SK-N-SH treated with all-trans-retinoic acid at 6 μM for 48 hours (cell line): ENCODE data around the gene SPOCK2.
A peak's percentile ranks its signal among the peaks of the same experiment; 100 is the strongest.

ENCODE experiments used
- ATAC-seq: fragments of 200-7000 bp; cut with Tn5 transposase; 3 replicates; pipeline ENCODE4 v1.9.1; 2020; ENCODE audit warnings: mild to moderate bottlenecking, moderate library complexity
- ARNTL ChIP-seq: fragments of 450-650 bp; formaldehyde crosslinking; IDR thresholded peaks from 2 replicates; pipeline ENCODE4 v1.5.0; 2020; ENCODE audit warnings: low read depth, mild to moderate bottlenecking, moderate library complexity, borderline replicate concordance
- BACH2 ChIP-seq: fragments of 250-450 bp; sonication (Bioruptor Pico); IDR thresholded peaks from 2 replicates; pipeline ENCODE4 v1.9.0; 2021; ENCODE audit warnings: mild to moderate bottlenecking, borderline replicate concordance
- CSDC2 ChIP-seq: fragments of 250-450 bp; sonication (Bioruptor Pico); IDR thresholded peaks from 2 replicates; pipeline ENCODE4 v1.5.0; 2020; ENCODE audit warnings: mild to moderate bottlenecking, moderate library complexity
- ESRRG ChIP-seq: fragments of 250-450 bp; sonication (Bioruptor Pico); IDR thresholded peaks from 2 replicates; pipeline ENCODE4 v1.6.1; 2021; ENCODE audit warnings: mild to moderate bottlenecking
- GLIS3 ChIP-seq: fragments of 250-450 bp; sonication (Bioruptor Pico); IDR thresholded peaks from 2 replicates; pipeline ENCODE4 v1.5.0; 2020; ENCODE audit warnings: mild to moderate bottlenecking, moderate library complexity
- ISL1 ChIP-seq: fragments of 250-450 bp; sonication (Bioruptor Pico); IDR thresholded peaks from 2 replicates; pipeline ENCODE4 v2.1.2; 2022; ENCODE audit warnings: mild to moderate bottlenecking, moderate library complexity
- OSR1 ChIP-seq: fragments of 250-450 bp; sonication (Bioruptor Pico); IDR thresholded peaks from 2 replicates; pipeline ENCODE4 v1.8.0; 2022; ENCODE audit warnings: moderate library complexity, mild to moderate bottlenecking, inconsistent platforms
- PPARA ChIP-seq: fragments of 250-450 bp; sonication (Bioruptor Pico); IDR thresholded peaks from 2 replicates; pipeline ENCODE4 v1.5.0; 2020; ENCODE audit warnings: mild to moderate bottlenecking, borderline replicate concordance
- SNAI2 ChIP-seq: fragments of 250-450 bp; sonication (Bioruptor Pico); IDR thresholded peaks from 2 replicates; pipeline ENCODE4 v1.5.0; 2020; ENCODE audit warnings: mild to moderate bottlenecking, moderate library complexity
- TOX ChIP-seq: fragments of 250-450 bp; sonication (Bioruptor Pico); IDR thresholded peaks from 2 replicates; pipeline ENCODE4 v1.8.0; 2021; ENCODE audit warnings: mild to moderate bottlenecking, moderate library complexity, borderline replicate concordance
- TSHZ2 ChIP-seq: fragments of 250-450 bp; sonication (Bioruptor Pico); IDR thresholded peaks from 2 replicates; pipeline ENCODE4 v1.5.0; 2020; ENCODE audit warnings: mild to moderate bottlenecking, moderate library complexity
- ZC3H10 ChIP-seq: fragments of 250-450 bp; sonication (Bioruptor Pico); IDR thresholded peaks from 2 replicates; pipeline ENCODE4 v1.5.1; 2021; ENCODE audit warnings: mild to moderate bottlenecking, moderate library complexity
- ZFP3 ChIP-seq: fragments of 250-450 bp; sonication (Bioruptor Pico); IDR thresholded peaks from 2 replicates; pipeline ENCODE4 v1.5.0; 2020; ENCODE audit warnings: mild to moderate bottlenecking, moderate library complexity
- ZFP30 ChIP-seq: fragments of 450-650 bp; formaldehyde crosslinking; IDR thresholded peaks from 2 replicates; pipeline ENCODE4 v1.5.0; 2022; ENCODE audit warnings: mild to moderate bottlenecking, moderate library complexity
- ZNF565 ChIP-seq: fragments of 450-650 bp; formaldehyde crosslinking; conservative IDR thresholded peaks from 2 replicates; pipeline ENCODE4 v1.5.0; 2020; ENCODE audit warnings: low read depth, mild to moderate bottlenecking, moderate library complexity
- ZNF70 ChIP-seq: fragments of 450-650 bp; formaldehyde crosslinking; IDR thresholded peaks from 2 replicates; pipeline ENCODE4 v1.5.0; 2020; ENCODE audit warnings: mild to moderate bottlenecking, moderate library complexity
- ZNF8 ChIP-seq: fragments of 450-650 bp; formaldehyde crosslinking; IDR thresholded peaks from 2 replicates; pipeline ENCODE4 v1.5.0; 2020; ENCODE audit warnings: mild to moderate bottlenecking, moderate library complexity
- TF ChIP-seq, protein P1 (sequence below): fragments of 250-450 bp; sonication (Bioruptor Pico); IDR thresholded peaks from 2 replicates; pipeline ENCODE4 v1.8.0; 2021; ENCODE audit warnings: low read depth, mild to moderate bottlenecking, moderate library complexity, borderline replicate concordance
- TF ChIP-seq, protein P2 (sequence below): fragments of 250-450 bp; sonication (Bioruptor Pico); IDR thresholded peaks from 2 replicates; pipeline ENCODE4 v1.5.1; 2021; ENCODE audit warnings: mild to moderate bottlenecking, moderate library complexity
- TF ChIP-seq, protein P3 (sequence below): fragments of 250-450 bp; sonication (Bioruptor Pico); IDR thresholded peaks from 2 replicates; pipeline ENCODE4 v1.8.0; 2020; ENCODE audit warnings: mild to moderate bottlenecking, moderate library complexity, borderline replicate concordance

The SPOCK2 gene

DNA sequence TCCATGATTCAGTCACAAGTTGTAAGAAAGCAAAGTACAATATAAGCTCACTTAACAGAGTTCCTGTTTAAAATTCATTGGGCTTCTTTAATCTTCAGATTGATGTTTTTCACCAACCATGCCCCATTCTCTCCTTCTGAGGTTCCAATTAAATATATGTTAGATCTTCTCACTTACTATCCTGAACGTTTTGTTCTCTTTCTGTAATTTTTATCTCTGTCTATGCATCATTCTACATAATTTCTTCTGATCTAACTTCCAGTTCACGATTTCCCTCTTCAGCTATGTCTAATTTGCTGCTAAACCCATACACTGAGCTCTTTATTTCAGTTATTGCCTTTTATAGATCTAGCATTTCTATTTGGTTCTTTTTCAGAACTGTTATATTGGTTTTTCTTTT lies 28.0 kb upstream of the SPOCK2 start:
- no peak for ATAC-seq
- TF ChIP-seq ARNTL (CRISPR knock-in tag) = no peak
- no peak for TF ChIP-seq TSHZ2 (CRISPR knock-in tag)
- TF ChIP-seq ZC3H10 = no peak
- peak; percentile 92 for TF ChIP-seq ZFP30 (CRISPR knock-in tag)

DNA sequence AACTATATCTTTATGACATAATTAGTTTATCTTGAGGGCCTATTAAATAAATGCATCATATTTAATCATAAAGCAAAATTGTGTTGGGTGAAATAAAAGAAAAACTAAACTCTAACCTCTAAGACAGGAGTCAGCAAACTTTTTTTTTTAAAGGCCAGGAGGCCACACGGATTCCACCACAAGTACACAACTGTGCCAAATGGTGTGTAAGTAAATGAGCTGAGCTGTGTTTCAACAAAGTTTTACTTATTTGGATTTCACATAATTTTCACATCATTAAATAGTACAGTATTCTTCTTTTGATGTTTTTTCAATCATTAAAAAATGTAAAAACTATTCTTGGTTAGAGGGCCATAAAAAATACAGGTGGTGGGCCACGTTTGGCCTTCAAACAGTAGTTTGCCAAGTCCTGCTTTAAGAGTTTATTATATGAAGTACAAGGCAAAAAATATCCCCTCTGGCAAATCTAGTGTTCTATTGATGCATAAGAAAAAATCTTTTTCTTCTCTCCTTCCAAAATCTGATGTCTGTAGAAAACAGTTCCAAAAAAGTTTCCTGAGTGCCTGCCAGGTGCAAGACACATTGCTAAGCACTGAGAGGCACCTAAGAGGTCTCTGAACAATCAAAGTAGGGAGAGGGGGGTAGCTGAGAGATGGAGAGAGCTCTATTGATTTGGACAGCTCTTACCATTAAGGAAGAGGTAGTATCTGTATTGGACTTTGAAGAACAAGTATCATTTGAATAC lies 26.5 kb upstream of the SPOCK2 start:
- TF ChIP-seq, protein P1, sequence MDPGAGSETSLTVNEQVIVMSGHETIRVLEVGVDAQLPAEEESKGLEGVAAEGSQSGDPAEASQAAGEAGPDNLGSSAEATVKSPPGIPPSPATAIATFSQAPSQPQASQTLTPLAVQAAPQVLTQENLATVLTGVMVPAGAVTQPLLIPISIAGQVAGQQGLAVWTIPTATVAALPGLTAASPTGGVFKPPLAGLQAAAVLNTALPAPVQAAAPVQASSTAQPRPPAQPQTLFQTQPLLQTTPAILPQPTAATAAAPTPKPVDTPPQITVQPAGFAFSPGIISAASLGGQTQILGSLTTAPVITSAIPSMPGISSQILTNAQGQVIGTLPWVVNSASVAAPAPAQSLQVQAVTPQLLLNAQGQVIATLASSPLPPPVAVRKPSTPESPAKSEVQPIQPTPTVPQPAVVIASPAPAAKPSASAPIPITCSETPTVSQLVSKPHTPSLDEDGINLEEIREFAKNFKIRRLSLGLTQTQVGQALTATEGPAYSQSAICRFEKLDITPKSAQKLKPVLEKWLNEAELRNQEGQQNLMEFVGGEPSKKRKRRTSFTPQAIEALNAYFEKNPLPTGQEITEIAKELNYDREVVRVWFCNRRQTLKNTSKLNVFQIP (CRISPR knock-in tag) = no peak
- TF ChIP-seq TOX (CRISPR knock-in tag) = no peak
- TF ChIP-seq GLIS3 (CRISPR knock-in tag) = no peak
- no peak for TF ChIP-seq ESRRG (CRISPR knock-in tag)
- TF ChIP-seq ZNF565 (CRISPR knock-in tag) = no peak
- TF ChIP-seq PPARA (CRISPR knock-in tag) = no peak
- TF ChIP-seq TSHZ2 (CRISPR knock-in tag) = no peak
- no peak for TF ChIP-seq BACH2
- TF ChIP-seq, protein P2, sequence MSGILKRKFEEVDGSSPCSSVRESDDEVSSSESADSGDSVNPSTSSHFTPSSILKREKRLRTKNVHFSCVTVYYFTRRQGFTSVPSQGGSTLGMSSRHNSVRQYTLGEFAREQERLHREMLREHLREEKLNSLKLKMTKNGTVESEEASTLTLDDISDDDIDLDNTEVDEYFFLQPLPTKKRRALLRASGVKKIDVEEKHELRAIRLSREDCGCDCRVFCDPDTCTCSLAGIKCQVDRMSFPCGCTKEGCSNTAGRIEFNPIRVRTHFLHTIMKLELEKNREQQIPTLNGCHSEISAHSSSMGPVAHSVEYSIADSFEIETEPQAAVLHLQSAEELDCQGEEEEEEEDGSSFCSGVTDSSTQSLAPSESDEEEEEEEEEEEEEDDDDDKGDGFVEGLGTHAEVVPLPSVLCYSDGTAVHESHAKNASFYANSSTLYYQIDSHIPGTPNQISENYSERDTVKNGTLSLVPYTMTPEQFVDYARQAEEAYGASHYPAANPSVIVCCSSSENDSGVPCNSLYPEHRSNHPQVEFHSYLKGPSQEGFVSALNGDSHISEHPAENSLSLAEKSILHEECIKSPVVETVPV (CRISPR knock-in tag) = no peak
- no peak for TF ChIP-seq ZFP30 (CRISPR knock-in tag)
- no peak for TF ChIP-seq ISL1
- TF ChIP-seq SNAI2 = no peak
- TF ChIP-seq ZFP3 = no peak

DNA sequence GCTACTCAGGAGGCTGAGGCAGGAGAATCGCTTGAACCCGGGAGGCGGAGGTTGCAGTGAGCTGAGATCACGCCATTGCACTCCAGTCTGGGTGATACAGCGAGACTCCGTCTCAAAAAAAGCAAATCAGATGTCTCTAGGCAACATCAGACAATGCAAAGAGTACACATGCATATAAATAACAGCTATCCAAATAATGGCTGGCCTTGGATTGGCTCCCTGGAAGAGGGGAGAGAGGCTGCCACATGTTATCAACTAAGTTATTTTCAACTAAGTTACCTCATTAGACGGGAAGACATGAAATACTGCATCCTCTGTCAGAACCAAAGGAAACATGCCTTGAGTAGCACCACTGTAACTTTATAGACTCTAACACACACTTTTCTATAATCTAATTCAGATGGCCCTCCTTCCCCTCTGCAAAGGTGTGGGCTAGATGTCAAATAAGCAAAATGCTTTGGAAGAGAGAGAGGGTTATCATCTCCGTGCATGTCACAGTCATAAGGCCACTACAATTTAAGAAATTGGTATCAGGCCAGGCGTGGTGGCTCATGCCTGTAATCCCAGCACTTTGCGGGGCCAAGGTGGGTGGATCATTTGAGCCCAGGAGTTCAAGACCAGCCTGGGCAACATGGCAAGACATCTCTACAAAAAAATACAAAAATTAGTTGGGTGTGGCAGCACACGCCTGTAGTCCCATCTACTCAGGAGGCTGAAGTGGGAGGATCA lies 22.5 kb upstream of the SPOCK2 start:
- ATAC-seq = no peak
- TF ChIP-seq, protein P3, sequence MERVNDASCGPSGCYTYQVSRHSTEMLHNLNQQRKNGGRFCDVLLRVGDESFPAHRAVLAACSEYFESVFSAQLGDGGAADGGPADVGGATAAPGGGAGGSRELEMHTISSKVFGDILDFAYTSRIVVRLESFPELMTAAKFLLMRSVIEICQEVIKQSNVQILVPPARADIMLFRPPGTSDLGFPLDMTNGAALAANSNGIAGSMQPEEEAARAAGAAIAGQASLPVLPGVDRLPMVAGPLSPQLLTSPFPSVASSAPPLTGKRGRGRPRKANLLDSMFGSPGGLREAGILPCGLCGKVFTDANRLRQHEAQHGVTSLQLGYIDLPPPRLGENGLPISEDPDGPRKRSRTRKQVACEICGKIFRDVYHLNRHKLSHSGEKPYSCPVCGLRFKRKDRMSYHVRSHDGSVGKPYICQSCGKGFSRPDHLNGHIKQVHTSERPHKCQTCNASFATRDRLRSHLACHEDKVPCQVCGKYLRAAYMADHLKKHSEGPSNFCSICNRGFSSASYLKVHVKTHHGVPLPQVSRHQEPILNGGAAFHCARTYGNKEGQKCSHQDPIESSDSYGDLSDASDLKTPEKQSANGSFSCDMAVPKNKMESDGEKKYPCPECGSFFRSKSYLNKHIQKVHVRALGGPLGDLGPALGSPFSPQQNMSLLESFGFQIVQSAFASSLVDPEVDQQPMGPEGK (CRISPR knock-in tag) = no peak
- no peak for TF ChIP-seq CSDC2 (CRISPR knock-in tag)
- no peak for TF ChIP-seq PPARA (CRISPR knock-in tag)
- no peak for TF ChIP-seq ISL1
- no peak for TF ChIP-seq OSR1 (CRISPR knock-in tag)
- no peak for TF ChIP-seq ARNTL (CRISPR knock-in tag)
- no peak for TF ChIP-seq ZNF8 (CRISPR knock-in tag)
- TF ChIP-seq ZNF70 = no peak
- no peak for TF ChIP-seq BACH2
- TF ChIP-seq GLIS3 (CRISPR knock-in tag) = no peak
- TF ChIP-seq TOX (CRISPR knock-in tag) = no peak
- no peak for TF ChIP-seq ESRRG (CRISPR knock-in tag)
- TF ChIP-seq, protein P1 (CRISPR knock-in tag) = no peak
- no peak for TF ChIP-seq ZC3H10

More for the DNA sequence above, 26.5 kb upstream of the SPOCK2 start:
- ATAC-seq = no peak
